ES-I3 (cell line): ENCODE measurements around the gene UPK3BL1.
"Not testable (repeated sequence)": the region's sequence is repeated elsewhere in the genome, so short reads cannot be mapped to it uniquely, and the experiment has no call there.

ENCODE experiments used
- H3K36me3 ChIP-seq: 2 replicates; pipeline ENCODE4 v1.6.1; 2013; ENCODE audit warnings: mild to moderate bottlenecking, low read length, control low read depth, moderate library complexity; ENCODE audit not compliant: insufficient read depth
- H3K4me1 ChIP-seq: 2 replicates; pipeline ENCODE4 v1.6.1; 2013; ENCODE audit warnings: mild to moderate bottlenecking, control low read depth, low read length; ENCODE audit not compliant: insufficient read depth
- H3K9ac ChIP-seq: 2 replicates; pipeline ENCODE4 v1.6.1; 2013; ENCODE audit warnings: low read depth, mild to moderate bottlenecking, low read length, moderate library complexity
- H3K9me3 ChIP-seq: 2 replicates; pipeline ENCODE4 v1.6.1; 2013; ENCODE audit warnings: mild to moderate bottlenecking, low read length, moderate library complexity; ENCODE audit not compliant: control insufficient read depth, insufficient read depth

UPK3BL1 gene, protein sequence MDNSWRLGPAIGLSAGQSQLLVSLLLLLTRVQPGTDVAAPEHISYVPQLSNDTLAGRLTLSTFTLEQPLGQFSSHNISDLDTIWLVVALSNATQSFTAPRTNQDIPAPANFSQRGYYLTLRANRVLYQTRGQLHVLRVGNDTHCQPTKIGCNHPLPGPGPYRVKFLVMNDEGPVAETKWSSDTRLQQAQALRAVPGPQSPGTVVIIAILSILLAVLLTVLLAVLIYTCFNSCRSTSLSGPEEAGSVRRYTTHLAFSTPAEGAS

DNA sequence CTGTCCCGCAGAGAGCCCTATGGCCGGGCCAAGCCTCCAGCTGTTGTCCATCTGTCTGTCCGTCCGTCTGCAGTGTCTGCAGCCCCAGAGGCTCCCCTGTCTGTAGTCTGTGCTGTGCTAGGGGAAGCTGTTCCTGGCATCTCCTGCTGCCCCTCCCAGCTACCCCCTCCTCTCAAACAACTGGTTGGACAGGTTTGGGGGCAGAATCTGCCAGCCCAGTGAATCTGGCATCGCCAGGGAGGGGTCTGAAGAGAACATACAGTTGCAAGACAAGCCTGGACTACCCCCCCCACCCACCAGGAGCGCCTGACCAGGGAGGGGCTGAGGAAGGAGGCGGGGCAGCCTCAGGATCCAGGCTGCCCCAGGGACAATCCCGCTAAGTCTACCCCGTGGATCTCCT lies at the start of gene UPK3BL1:
UPK3BL1 (minus strand) TSS at position 101 of the 400 bp plus-strand sequence; CDS start at position 51, 50 bp downstream.
- H3K36me3 ChIP-seq, H3K9me3 ChIP-seq, H3K4me1 ChIP-seq, H3K9ac ChIP-seq: not testable (repeated sequence)

DNA sequence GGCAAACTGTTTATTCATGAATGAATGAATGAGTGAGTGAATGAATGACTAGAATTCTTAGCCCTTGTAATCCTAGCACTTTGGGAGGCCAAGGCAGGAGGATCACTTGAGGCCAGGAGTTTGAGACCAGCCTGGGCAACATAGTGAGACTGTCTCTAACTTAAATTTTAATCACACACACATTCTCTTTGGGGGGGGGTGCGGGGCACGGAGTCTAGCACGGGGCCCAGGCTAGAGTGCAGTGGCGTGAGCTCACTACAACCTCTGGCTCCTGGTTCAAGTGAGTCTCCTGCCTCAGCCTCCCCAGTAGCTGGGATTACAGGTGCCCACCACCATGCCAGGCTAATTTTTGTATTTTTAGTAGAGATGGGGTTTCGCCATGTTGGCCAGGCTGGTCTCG lies 48.0 kb upstream of the UPK3BL1 start:
- not testable (repeated sequence) for H3K4me1 ChIP-seq, H3K36me3 ChIP-seq, H3K9ac ChIP-seq, H3K9me3 ChIP-seq

DNA sequence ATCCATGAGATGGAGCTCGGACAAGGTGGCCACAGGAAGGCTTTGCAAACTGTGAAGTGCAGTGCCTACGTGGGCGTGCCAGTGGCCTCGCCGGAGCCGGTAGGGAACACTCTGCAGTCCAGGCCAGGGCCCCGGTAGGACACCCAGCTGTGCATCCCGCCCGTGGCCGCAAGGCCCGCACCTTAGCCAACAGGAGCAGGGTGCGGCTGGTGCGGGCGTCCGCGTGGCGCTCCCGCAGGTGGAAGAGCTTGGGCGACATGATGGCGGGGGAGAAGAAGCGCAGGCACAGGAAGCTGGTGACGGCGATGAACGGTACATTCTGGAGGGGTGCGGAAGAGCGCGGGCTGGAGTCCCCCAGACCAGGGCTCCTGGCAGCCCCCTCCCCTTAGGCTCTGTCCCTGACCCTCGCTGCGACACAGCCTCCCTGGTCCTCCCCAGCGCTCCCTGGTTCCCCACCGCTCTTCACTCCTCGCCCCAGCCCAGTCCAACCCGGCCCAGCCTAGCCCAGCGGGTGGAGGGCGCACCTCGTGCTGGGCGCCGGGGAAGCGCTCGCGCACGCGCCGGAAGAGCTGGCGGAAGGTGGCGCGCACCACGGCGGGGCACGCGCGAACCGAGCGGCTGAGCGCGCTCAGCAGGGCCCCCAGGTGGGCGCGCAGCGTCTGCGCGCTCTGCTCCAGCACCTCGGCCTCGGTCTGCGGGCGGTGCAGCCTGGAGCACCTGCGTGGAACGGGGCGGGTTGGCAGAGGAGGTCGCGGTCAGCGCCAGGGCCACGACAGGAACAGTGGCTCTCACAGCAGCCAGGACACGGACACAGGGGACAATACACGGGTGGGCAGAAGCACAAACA lies 47.1 kb upstream of the UPK3BL1 start:
- not testable (repeated sequence) for H3K9ac ChIP-seq, H3K9me3 ChIP-seq, H3K36me3 ChIP-seq, H3K4me1 ChIP-seq

DNA sequence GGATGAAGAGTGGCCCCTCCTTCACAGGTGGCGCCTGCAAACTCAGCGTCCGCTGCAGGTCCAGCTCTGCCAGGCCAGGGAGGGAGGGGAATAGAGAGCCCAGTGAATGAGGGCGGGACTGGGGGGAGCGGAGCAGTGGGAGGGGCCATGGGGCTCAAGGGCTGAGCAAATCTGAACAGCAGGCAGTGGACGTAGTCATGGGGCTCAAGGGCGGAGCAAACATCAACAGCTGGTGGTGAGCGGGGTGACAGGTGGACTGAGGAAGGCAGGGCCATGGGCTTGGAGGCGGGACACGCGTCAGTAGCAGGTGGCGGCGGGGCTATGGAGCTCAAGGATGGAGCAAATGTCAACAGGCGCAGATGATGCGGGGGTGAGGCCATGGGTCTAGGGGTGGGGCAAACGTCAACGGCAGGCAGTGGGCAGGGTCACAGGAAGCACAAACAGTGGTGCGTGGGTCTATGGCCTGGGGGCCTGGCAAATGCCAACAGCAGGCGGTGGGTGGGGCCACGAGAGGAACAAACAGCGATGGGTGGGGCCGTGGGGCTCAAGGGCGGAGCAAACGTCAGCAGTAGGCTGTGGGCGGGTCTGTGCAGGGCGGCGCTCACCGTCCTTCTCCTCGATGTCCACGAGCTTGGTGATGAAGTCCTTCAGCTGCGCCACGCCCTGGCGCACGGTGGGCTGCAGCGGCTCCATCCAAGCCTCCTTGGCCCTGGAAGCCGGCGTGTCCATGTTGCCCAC lies 45.9 kb upstream of the UPK3BL1 start:
- not testable (repeated sequence) for H3K36me3 ChIP-seq, H3K9me3 ChIP-seq, H3K9ac ChIP-seq, H3K4me1 ChIP-seq

DNA sequence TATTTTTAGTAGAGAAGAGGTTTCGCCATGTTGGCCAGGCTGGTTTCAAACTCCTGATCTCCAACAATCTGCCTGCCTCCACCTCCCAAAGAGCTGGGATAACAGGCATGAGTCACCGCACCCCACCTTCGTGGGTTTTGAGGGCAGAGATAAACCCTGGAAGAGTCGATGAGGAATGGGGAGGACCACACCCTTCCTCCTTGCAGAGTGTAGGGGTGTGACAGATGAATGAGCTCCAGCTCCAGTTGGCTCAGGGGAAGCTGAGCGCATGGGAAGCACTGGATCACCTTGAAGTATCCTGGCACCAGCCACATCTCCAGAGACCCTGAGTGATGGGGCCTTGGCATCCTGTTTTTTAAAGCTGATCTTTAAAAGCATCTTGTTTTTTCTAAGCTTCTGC lies 40.0 kb upstream of the UPK3BL1 start:
- not testable (repeated sequence) for H3K9ac ChIP-seq, H3K36me3 ChIP-seq, H3K4me1 ChIP-seq, H3K9me3 ChIP-seq

DNA sequence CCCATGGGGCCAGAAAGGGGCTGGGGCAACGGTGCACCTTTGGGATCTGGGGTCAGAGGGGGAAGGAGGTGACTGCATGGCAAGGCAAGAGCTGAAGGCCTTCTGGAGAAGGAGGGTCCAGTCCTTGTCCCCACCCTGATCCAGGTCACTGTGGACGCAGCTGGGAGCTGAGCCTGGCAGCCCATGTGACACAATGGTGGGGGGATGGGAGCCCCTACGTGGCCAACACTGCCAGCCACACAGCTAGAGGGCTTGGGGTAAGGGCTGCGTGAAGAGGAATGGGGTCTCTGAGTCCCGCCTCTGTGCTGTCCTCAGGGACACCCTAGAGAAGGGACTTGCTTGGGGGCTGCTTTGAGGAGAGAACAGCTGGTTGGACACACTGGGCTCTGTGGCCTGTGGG lies 38.2 kb upstream of the UPK3BL1 start:
- not testable (repeated sequence) for H3K9me3 ChIP-seq, H3K36me3 ChIP-seq, H3K9ac ChIP-seq, H3K4me1 ChIP-seq

DNA sequence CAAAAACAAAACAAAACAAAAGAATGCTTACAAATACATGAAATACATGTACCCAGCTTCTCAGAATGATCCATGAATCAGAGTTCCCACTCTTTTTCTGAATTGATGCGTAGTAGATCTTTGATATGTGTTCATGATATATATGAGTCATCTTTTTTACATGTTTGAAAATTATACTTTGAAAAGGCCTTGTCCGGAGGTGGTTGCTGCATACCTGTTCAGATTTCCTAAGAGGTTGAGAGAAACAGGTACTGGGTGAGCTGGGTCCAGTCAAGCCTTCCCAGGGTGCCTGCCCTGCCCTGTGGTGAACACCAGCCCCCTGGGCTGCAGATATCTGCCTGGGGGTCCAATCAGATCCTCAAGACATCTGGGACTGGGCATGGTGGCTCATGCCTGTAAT lies 33.0 kb upstream of the UPK3BL1 start:
- H3K9me3 ChIP-seq, H3K4me1 ChIP-seq, H3K9ac ChIP-seq, H3K36me3 ChIP-seq: not testable (repeated sequence)

DNA sequence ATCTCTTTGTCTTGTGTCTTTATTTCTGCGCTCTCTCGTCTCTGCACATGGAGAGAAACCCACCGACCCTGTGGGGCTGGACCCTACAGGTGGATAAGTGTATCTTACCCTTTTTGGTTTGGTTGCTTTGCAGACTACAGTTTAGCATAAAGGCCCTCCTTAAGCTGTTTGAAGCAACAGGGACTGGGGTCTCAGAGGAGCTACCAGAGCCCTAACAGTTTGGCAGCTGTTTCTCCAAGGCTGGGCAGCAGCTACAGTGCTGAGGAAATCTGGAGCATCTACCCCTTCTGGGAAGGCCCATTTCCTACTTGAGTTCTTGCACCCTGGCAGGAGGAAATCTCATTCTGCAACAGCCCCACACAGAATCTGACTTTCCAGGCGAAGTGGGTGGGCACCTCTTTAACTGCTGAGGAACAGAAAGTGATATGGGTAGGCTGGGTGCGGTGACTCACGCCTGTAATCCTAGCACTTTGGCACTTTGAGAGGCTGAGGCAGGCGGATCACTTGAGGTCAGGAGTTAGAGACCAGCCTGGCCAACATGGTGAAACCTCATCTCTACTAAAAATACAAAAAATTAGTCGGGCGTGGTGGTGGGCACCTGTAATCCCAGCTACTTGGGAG lies 31.0 kb upstream of the UPK3BL1 start:
- not testable (repeated sequence) for H3K9me3 ChIP-seq, H3K4me1 ChIP-seq, H3K9ac ChIP-seq, H3K36me3 ChIP-seq

DNA sequence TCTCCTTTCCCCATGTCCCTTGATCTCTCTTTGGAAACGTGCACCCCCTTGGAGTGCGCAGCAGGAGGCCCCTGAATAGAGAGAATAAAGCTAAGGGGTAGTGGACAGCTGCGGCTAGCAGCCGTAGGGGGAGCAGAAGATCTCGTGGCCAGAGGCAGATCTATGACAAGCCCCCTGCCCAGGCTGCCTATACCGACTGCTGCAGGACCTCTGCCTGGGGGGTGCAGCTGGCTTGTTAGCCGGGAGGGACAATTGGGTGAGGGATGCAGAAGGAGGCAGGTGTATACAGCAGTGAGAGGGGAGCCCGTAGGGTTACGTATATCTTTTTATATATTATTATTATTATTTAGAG lies 29.3 kb upstream of the UPK3BL1 start:
- not testable (repeated sequence) for H3K9ac ChIP-seq, H3K9me3 ChIP-seq, H3K4me1 ChIP-seq, H3K36me3 ChIP-seq

DNA sequence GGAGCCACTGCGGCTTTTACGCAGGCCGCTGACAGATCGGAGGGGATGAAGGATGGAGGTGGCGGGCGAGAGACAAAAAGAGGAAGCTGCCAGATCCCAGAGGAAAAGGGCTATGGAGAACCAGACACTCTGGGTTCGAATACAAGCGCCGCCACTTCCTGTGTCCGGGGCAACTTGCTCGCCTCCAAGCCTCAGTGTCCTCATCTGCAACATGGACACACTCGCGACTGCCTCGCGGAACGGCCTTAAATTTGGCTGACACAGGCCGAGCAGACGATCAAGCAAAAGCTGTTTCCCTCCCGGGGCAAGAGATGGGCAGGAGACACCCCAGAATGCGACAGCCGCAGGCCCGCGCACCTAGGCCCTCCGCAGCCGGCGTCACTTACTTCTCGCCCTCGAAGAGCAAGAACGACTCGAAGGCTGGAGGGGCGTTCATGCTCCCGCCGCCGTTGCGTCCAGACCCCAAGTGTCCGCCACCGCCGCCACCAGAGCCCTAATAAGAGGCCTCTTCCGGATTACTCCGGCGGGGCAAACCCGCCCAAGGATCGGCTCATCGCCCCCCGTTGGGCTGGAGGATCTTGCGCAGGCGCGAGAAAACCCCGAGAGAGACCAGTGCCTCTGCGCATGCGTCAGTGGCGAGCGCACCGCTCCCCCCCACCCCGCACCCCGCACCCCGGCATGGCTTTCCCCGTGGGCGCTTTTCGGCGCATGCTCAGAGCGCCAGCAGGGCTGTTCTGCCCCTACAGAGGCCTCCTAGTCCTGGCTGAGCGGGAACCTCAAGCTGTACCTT lies 28.8 kb upstream of the UPK3BL1 start, which contains the start of gene POLR2J2:
POLR2J2 (minus strand) TSS at position 498 of the 790 bp plus-strand sequence; CDS start at position 436, 62 bp downstream.
- not testable (repeated sequence) for H3K9me3 ChIP-seq, H3K36me3 ChIP-seq, H3K4me1 ChIP-seq, H3K9ac ChIP-seq

DNA sequence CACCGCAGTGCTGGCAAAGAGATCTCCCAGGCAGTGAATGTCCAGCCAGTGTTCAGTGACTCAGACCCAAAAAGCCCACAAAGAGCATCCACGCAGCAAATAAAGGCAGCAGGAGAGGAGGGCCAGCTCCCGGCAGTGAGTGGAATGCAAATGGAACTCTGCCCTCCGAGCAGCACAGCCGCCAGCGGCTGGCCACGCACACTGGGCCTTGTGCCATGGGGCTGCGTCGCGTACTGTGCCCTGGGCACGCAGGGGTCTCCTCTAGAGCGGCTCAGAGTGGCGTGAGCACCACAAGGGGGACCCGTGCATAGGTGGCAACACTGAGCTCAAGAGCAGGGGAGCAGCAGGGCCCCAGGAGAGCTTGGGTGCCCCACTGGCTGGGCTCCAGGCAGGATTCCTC lies 24.9 kb upstream of the UPK3BL1 start:
- H3K36me3 ChIP-seq, H3K9me3 ChIP-seq: not testable (repeated sequence)

DNA sequence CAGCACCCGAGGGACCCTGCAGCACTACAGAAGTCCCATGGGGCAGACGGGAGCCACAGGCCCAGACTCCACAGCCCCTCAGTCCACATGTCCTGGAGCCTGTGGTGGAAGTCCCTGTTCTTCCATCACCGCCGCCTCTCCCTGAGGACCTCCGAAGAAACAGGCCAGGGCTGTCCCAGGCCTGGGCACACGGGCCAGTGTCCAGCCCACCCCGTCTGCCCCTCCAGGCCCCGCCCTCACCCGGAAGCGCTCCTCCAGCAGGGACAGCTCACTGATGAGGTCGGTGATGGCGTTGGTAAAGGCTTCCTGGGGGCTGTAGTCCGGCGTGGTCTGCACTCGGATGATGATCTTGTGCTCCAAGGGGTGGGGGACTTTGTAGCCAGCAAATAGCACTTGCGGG lies 24.3 kb upstream of the UPK3BL1 start:
- H3K4me1 ChIP-seq, H3K9ac ChIP-seq, H3K9me3 ChIP-seq: not testable (repeated sequence)

More for the DNA sequence above, 24.9 kb upstream of the UPK3BL1 start:
- not testable (repeated sequence) for H3K4me1 ChIP-seq, H3K9ac ChIP-seq

DNA sequence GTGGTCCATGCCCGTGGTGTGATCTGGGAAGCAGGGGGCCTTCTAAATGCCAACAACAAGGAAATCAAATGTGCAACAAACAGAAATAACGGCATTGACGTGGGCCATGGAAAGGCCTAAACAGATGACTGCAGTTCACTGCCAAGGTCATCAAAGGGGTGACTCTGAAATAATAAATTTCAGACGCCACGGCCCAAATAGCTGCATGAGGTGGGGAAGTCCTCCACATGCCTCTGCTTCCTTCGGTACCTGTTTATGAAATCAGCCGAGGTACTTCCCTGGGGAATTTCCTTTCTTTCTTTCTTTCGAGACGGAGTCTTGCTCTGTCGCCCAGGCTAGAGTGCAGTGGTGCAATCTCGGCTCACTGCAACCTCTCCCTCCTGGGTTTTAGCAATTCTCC lies 22.2 kb upstream of the UPK3BL1 start:
- not testable (repeated sequence) for H3K9me3 ChIP-seq, H3K36me3 ChIP-seq, H3K9ac ChIP-seq, H3K4me1 ChIP-seq

More for the DNA sequence above, 24.3 kb upstream of the UPK3BL1 start:
- H3K36me3 ChIP-seq = not testable (repeated sequence)

DNA sequence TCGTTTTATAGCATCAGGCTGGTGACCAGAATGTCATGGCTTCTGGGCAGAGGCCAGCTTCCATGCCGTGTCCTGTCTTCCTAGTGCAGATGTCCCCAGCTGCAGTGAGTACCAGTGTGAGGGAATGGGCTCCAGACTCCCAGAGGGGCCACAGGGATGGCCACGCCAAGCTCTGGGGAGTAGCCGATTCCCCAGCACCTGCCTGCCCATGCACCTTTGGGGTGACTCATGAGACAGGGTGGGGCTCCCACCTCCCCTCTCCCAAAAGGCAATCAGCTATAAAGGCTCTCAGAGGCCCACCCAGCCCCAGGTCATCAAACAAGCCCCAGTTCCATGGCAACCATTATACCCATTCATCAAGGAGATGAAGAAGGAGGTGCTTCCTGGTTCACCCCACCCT lies 7.3 kb upstream of the UPK3BL1 start, which contains the start of gene SPDYE2B:
SPDYE2B (plus strand) TSS at position 396 of the 400 bp plus-strand sequence. CDS start 2,030 bp downstream, outside the sequence.
- H3K4me1 ChIP-seq, H3K9me3 ChIP-seq, H3K36me3 ChIP-seq, H3K9ac ChIP-seq: not testable (repeated sequence)
